Astrocyte (in vitro differentiated cells and primary cell): ENCODE results near the gene R3HCC1L. TPM values are rescaled to one million over a fixed set of nuclear protein-coding genes. Genes with fewer than 3 reads are reported as not detected.
"Not testable (repeated sequence)": the region's sequence is repeated elsewhere in the genome, so short reads cannot be mapped to it uniquely, and the experiment has no call there.

ENCODE experiments used
- DNase-seq: peaks from one replicate; pipeline ENCODE4 v3.0.0-alpha.2; 2010; ENCODE audit warnings: low read depth
- FAIRE-seq: peaks from 2 replicates; lab custom pipeline; 2011; peaks lifted over from hg19 to GRCh38; lab: Jason Lieb, UNC
- H2AFZ ChIP-seq: 2 replicates; pipeline ENCODE4 v1.6.0; 2012; ENCODE audit warnings: low read depth, low read length, inconsistent platforms
- H3K27ac ChIP-seq: 2 replicates; pipeline ENCODE4 v1.5.1; 2011; ENCODE audit warnings: low read depth, low read length, inconsistent platforms
- H3K27me3 ChIP-seq: 2 replicates; pipeline ENCODE4 v1.6.0; 2011; ENCODE audit warnings: low read length, inconsistent platforms; ENCODE audit not compliant: insufficient read depth
- H3K36me3 ChIP-seq: 2 replicates; pipeline ENCODE4 v1.5.1; 2011; ENCODE audit warnings: low read length, inconsistent platforms; ENCODE audit not compliant: insufficient read depth
- H3K4me1 ChIP-seq: 2 replicates; pipeline ENCODE4 v1.5.1; 2011; ENCODE audit warnings: low read length, inconsistent platforms; ENCODE audit not compliant: insufficient read depth
- H3K4me2 ChIP-seq: 2 replicates; pipeline ENCODE4 v1.6.0; 2012; ENCODE audit warnings: low read length, inconsistent platforms
- H3K4me3 ChIP-seq: 2 replicates; pipeline ENCODE4 v1.5.1; 2011; ENCODE audit warnings: low read depth, mild to moderate bottlenecking, low read length, inconsistent platforms; ENCODE audit not compliant: insufficient read depth
- H3K79me2 ChIP-seq: 2 replicates; pipeline ENCODE4 v1.6.0; 2012; ENCODE audit warnings: mild to moderate bottlenecking, low read length, inconsistent platforms; ENCODE audit not compliant: insufficient read depth
- H3K9ac ChIP-seq: 2 replicates; pipeline ENCODE4 v1.6.0; 2012; ENCODE audit warnings: mild to moderate bottlenecking, low read length, inconsistent platforms
- H3K9me3 ChIP-seq: 2 replicates; pipeline ENCODE4 v1.5.1; 2012; ENCODE audit warnings: low read depth, mild to moderate bottlenecking, low read length, inconsistent platforms; ENCODE audit not compliant: insufficient read depth
- H4K20me1 ChIP-seq: 2 replicates; pipeline ENCODE4 v1.6.0; 2012; ENCODE audit warnings: low read length, inconsistent platforms; ENCODE audit not compliant: insufficient read depth
- H3K27ac Mint-ChIP-seq: one replicate; pipeline ENCODE4 v1.8.0; 2021; ENCODE audit warnings: mild to moderate bottlenecking, mixed read lengths; ENCODE audit not compliant: unreplicated experiment
- H3K27me3 Mint-ChIP-seq: one replicate; pipeline ENCODE4 v1.8.0; 2021; ENCODE audit warnings: low read depth, mixed read lengths; ENCODE audit not compliant: unreplicated experiment
- H3K36me3 Mint-ChIP-seq: one replicate; pipeline ENCODE4 v1.8.0; 2021; ENCODE audit warnings: low read depth, mixed read lengths; ENCODE audit not compliant: unreplicated experiment
- H3K4me1 Mint-ChIP-seq: one replicate; pipeline ENCODE4 v1.8.0; 2021; ENCODE audit warnings: low read depth, mixed read lengths; ENCODE audit not compliant: unreplicated experiment
- H3K4me3 Mint-ChIP-seq: one replicate; pipeline ENCODE4 v1.8.0; 2021; ENCODE audit warnings: mild to moderate bottlenecking, moderate library complexity, mixed read lengths; ENCODE audit not compliant: unreplicated experiment
- H3K9me3 Mint-ChIP-seq: one replicate; pipeline ENCODE4 v1.8.0; 2021; ENCODE audit warnings: mild to moderate bottlenecking, mixed read lengths; ENCODE audit not compliant: unreplicated experiment
- EZH2 ChIP-seq: IDR thresholded peaks from 2 replicates; pipeline ENCODE4 v1.6.1; 2012; ENCODE audit warnings: mild to moderate bottlenecking, low read length, inconsistent platforms; ENCODE audit not compliant: insufficient read depth
- total RNA-seq: library from RNA; stranded (reverse); gene quantifications from 2 replicates; pipeline ENCODE4 v1.2.1, GENCODE V29; 2021
- TF ChIP-seq, protein P1 (sequence below): IDR thresholded peaks from 2 replicates; pipeline ENCODE4 v1.5.1; 2011; ENCODE audit warnings: low read depth, mild to moderate bottlenecking, inconsistent platforms, low read length, moderate library complexity; ENCODE audit not compliant: insufficient read depth

The R3HCC1L gene
- total RNA-seq, 1 donor from 2014 or later = 19.9 TPM

DNA sequence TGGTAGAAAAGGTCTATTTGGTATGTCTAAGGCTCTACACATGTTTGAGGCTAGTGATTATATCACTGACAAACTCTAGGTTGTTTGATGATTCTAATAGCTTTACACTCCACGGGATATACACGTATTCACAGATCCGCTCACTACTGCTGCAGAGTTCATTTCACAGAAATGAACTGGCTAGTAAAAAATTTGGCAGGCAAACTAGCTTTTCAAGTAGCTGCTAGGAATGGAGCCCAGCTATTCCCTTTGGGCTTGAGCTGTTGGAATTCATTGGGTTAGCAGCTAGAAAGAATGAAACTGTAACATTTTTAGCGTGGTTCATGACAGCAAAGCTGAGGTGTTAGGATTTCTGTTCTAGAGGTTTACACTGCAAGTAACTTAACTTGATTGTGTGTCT is 37.6 kb downstream of the R3HCC1L start:
- peaks cover 1% of the 10 kb centered on the region for H3K36me3 Mint-ChIP-seq
- H3K79me2 ChIP-seq = peaks cover 6% of the 10 kb centered on the region

DNA sequence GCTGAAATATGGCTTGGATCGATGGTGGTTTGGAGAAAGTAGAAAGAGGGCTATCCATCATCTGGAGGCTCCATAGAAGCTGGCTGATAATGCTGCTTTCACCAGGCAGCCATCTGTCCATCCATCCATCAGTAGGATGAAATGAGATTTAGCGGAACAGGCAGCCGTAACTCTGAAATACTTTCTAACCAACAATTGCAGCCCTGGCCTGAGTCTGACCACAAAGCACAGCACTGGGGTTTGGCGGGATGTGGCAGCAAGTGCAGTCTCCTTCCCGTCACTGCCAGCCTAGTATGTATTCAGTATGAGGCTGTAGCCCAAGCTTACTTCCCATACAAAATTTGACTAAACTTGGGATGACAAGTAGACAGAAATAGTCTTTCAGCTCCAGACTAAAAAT is 38.0 kb downstream of the R3HCC1L start:
- Histone ChIP-seq H3K9me3 (no peaks in the 10 kb centered on the region), H3K27me3 (no peaks in the 10 kb centered on the region), H3K9ac (no peak overlapping the region), H3K36me3 (no peaks in the 10 kb centered on the region), H3K4me2 (no peak overlapping the region), H3K79me2 (peaks cover 6% of the 10 kb centered on the region), H4K20me1 (peaks cover 38% of the 10 kb centered on the region), H3K27ac (no peak overlapping the region), H3K4me3 (no peak overlapping the region), H2AFZ (no peak overlapping the region), H3K4me1 (no peaks in the 10 kb centered on the region)
- H3K9me3 Mint-ChIP-seq = no peaks in the 10 kb centered on the region
- H3K4me3 Mint-ChIP-seq = no peak overlapping the region
- H3K27ac Mint-ChIP-seq = no peak overlapping the region
- no peak for FAIRE-seq
- no peaks in the 10 kb centered on the region for H3K27me3 Mint-ChIP-seq
- TF ChIP-seq, protein P1, sequence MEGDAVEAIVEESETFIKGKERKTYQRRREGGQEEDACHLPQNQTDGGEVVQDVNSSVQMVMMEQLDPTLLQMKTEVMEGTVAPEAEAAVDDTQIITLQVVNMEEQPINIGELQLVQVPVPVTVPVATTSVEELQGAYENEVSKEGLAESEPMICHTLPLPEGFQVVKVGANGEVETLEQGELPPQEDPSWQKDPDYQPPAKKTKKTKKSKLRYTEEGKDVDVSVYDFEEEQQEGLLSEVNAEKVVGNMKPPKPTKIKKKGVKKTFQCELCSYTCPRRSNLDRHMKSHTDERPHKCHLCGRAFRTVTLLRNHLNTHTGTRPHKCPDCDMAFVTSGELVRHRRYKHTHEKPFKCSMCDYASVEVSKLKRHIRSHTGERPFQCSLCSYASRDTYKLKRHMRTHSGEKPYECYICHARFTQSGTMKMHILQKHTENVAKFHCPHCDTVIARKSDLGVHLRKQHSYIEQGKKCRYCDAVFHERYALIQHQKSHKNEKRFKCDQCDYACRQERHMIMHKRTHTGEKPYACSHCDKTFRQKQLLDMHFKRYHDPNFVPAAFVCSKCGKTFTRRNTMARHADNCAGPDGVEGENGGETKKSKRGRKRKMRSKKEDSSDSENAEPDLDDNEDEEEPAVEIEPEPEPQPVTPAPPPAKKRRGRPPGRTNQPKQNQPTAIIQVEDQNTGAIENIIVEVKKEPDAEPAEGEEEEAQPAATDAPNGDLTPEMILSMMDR = no peak
- TF ChIP-seq EZH2 = no peak
- H3K36me3 Mint-ChIP-seq = peaks cover 2% of the 10 kb centered on the region
- no peaks in the 10 kb centered on the region for H3K4me1 Mint-ChIP-seq
- DNase-seq = peak; percentile 39

More for the DNA sequence above, 37.6 kb downstream of the R3HCC1L start:
- no peaks in the 10 kb centered on the region for H3K27me3 Mint-ChIP-seq
- DNase-seq = peak; percentile 64
- no peak for TF ChIP-seq EZH2
- Histone ChIP-seq H3K27ac (no peak overlapping the region), H3K9ac (no peak overlapping the region), H3K27me3 (no peaks in the 10 kb centered on the region), H3K4me1 (no peaks in the 10 kb centered on the region), H3K9me3 (no peaks in the 10 kb centered on the region), H3K4me2 (no peak overlapping the region), H4K20me1 (peaks cover 38% of the 10 kb centered on the region), H3K4me3 (no peak overlapping the region), H3K36me3 (no peaks in the 10 kb centered on the region), H2AFZ (no peak overlapping the region)
- no peak overlapping the region for H3K4me3 Mint-ChIP-seq
- no peak overlapping the region for H3K27ac Mint-ChIP-seq
- no peaks in the 10 kb centered on the region for H3K9me3 Mint-ChIP-seq
- no peaks in the 10 kb centered on the region for H3K4me1 Mint-ChIP-seq
- FAIRE-seq = peak; percentile 23

DNA sequence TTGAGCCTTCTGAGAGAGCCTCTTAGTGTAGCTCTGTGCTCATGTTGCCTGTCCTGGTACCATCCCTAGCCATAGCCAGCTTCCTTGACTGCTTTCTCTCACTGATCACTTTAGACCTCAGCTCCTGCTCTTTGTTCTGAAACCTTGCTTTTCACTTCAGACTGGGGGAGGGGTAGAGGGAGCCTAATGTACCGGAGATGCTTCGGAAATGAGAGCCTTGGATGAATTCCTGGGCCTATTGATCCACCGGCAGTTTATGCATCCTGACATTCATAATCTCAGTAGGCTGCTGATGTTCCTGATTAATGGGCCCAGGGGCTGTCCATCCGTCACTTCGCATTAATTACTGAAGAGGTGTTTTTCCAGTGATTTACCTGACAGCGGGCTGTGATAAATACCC is 38.8 kb downstream of the R3HCC1L start:
- H3K9me3 ChIP-seq = no peaks in the 10 kb centered on the region
- H3K4me3 Mint-ChIP-seq = no peak overlapping the region
- no peak overlapping the region for H3K9ac ChIP-seq
- H3K27me3 ChIP-seq = no peaks in the 10 kb centered on the region
- peaks cover 4% of the 10 kb centered on the region for H3K36me3 Mint-ChIP-seq
- H3K4me1 ChIP-seq = no peaks in the 10 kb centered on the region
- H3K4me2 ChIP-seq = no peak overlapping the region
- H4K20me1 ChIP-seq = peaks cover 38% of the 10 kb centered on the region
- no peak for FAIRE-seq
- no peaks in the 10 kb centered on the region for H3K36me3 ChIP-seq
- peaks cover 6% of the 10 kb centered on the region for H3K79me2 ChIP-seq
- H3K27me3 Mint-ChIP-seq = no peaks in the 10 kb centered on the region
- no peak overlapping the region for H3K4me3 ChIP-seq
- H3K27ac Mint-ChIP-seq = no peak overlapping the region
- H3K27ac ChIP-seq = no peak overlapping the region
- DNase-seq = no peak
- no peaks in the 10 kb centered on the region for H3K4me1 Mint-ChIP-seq
- TF ChIP-seq, protein P1 = no peak
- TF ChIP-seq EZH2 = no peak
- H2AFZ ChIP-seq = no peak overlapping the region
- no peaks in the 10 kb centered on the region for H3K9me3 Mint-ChIP-seq

DNA sequence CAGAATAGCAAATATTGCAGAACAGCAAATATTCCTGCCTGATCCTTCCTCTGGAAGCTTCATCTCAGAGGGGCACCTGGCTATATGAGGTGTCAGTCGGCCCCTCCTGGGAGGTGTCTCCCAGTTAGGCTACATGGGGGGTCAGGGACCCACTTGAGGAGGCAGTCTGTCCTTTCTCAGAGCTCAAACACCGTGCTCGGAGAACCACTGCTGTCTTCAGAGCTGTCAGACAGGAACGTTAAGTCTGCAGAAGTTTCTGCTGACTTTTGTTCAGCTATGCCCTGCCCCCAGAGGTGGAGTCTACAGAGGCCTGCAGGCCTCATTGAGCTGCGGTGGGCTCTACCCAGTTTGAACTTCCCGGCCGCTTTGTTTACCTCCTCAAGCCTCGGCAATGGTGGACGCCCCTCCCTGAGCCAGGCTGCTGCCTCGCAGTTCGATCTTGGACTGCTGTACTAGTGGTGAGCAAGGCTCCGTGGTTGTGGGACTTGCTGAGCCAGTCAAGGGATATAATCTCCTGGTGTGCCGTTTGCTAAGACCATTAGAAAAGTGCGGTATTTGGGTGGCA is 48.0 kb downstream of the R3HCC1L start:
- not testable (repeated sequence) for H3K27me3 Mint-ChIP-seq, FAIRE-seq
- H3K36me3 Mint-ChIP-seq = peaks cover 24% of the 10 kb centered on the region

More for the DNA sequence above, 48.0 kb downstream of the R3HCC1L start:
- not testable (repeated sequence) for H3K4me2 ChIP-seq, H3K9me3 Mint-ChIP-seq, H3K9ac ChIP-seq, H2AFZ ChIP-seq, DNase-seq, H3K4me3 ChIP-seq, H3K36me3 ChIP-seq, H3K27me3 ChIP-seq, H3K4me3 Mint-ChIP-seq, H3K4me1 Mint-ChIP-seq, H3K27ac ChIP-seq, H3K27ac Mint-ChIP-seq, H3K9me3 ChIP-seq, H3K4me1 ChIP-seq
- Histone ChIP-seq H3K79me2 (peaks cover 11% of the 10 kb centered on the region), H4K20me1 (peaks cover 16% of the 10 kb centered on the region)
